NK-92 treated with Interleukin-12 subunit alpha and Interleukin-12 subunit beta, amount 100 ng/mL, for 24 hours (cell line): ENCODE measurements around the gene PMAIP1.
A peak's percentile ranks its signal among the peaks of the same experiment; 100 is the strongest.
"Not testable (repeated sequence)": the region's sequence is repeated elsewhere in the genome, so short reads cannot be mapped to it uniquely, and the experiment has no call there.

Source experiments
- DNase-seq: peaks from one replicate; lab custom pipeline; 2025; lab: John Stamatoyannopoulos, UW

The PMAIP1 gene

GRCh38 chr18:59899298-59900221 is at the start of gene PMAIP1:
PMAIP1 (plus strand) TSS chr18:59899996; CDS start chr18:59900178, 182 bp downstream.
- peak; percentile 81 for DNase-seq

- no peak for DNase-seq
Measured at GRCh38 chr18:59851784-59852399, 47.9 kb upstream of the PMAIP1 start.

- DNase-seq, result no peak
Measured at GRCh38 chr18:59852548-59852947, 47.2 kb upstream of the PMAIP1 start.

- no peak for DNase-seq
Measured at GRCh38 chr18:59853380-59853779, 46.4 kb upstream of the PMAIP1 start.

- DNase-seq, result not testable (repeated sequence)
Measured at GRCh38 chr18:59853988-59854387, 45.8 kb upstream of the PMAIP1 start.

- no peak for DNase-seq
Measured at GRCh38 chr18:59861009-59861408, 38.8 kb upstream of the PMAIP1 start.

- no peak for DNase-seq
Measured at GRCh38 chr18:59861963-59862819, 37.6 kb upstream of the PMAIP1 start.

GRCh38 chr18:59865241-59865986 is 34.4 kb upstream of the PMAIP1 start:
- no peak for DNase-seq

GRCh38 chr18:59866551-59867269 is 33.1 kb upstream of the PMAIP1 start:
- DNase-seq, result no peak

- no peak for DNase-seq
Measured at GRCh38 chr18:59867337-59868104, 32.3 kb upstream of the PMAIP1 start.

- DNase-seq, result no peak
Measured at GRCh38 chr18:59870623-59871130, 29.1 kb upstream of the PMAIP1 start.

- no peak for DNase-seq
Measured at GRCh38 chr18:59871711-59872362, 28.0 kb upstream of the PMAIP1 start.

- no peak for DNase-seq
Measured at GRCh38 chr18:59873641-59874040, 26.2 kb upstream of the PMAIP1 start.

- no peak for DNase-seq
Measured at GRCh38 chr18:59874166-59874565, 25.6 kb upstream of the PMAIP1 start.

- DNase-seq, result no peak
Measured at GRCh38 chr18:59876310-59876626, 23.5 kb upstream of the PMAIP1 start.

GRCh38 chr18:59877361-59877760 is 22.4 kb upstream of the PMAIP1 start:
- DNase-seq, result no peak

- DNase-seq, result no peak
Measured at GRCh38 chr18:59878644-59879043, 21.2 kb upstream of the PMAIP1 start.

- no peak for DNase-seq
Measured at GRCh38 chr18:59881728-59882656, 17.8 kb upstream of the PMAIP1 start.
